C1 segment of cervical spinal cord (tissue), 14 donors: Measurements from ENCODE around the gene MYD88.
"Not testable (repeated sequence)": the region's sequence is repeated elsewhere in the genome, so short reads cannot be mapped to it uniquely, and the experiment has no call there.

Source experiments
- DNase-seq, 14 donors: peaks; one replicate each; lab custom pipeline; 2025; lab: John Stamatoyannopoulos, UW

Gene MYD88

GRCh38 chr3:38125305-38126120 lies 12.9 kb upstream of the MYD88 start:
- DNase-seq, result no peak

DNA sequence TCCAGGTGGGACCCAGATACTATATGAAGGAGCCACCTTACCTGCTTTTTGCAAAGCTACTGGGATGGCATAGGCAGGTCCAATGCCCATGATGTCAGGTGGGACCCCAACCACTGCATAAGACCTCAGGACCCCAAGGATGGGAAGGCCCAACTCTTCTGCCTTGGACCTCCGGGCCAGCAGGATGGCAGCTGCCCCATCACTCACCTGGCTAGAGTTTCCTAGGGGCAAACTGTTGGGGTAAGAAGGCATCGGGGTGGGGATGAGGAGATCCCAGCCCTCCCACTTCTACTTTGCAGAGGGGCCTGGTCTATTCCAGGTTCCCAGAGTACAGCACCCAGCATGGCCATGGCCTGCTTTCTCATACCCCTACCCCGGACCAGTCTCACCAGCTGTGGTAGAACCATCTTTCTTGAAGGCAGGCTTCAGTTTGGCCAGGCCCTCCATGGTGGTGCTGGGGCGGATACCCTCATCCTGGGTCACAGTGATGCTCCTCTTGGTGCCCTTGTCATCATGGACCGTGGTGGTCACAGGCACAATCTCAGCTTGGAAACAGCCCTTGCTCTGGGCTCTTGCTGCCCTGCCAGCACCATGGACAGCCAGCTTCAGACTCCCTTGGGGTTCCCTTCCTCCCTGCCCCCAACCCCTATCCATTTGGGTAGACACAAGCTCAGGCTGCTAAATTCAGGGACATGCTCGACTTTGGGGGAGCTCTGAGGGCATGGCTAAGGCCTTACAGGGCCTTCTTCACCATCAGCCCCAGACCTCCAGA lies 12.2 kb upstream of the MYD88 start:
- no peak for DNase-seq

- DNase-seq, result no peak
Measured at GRCh38 chr3:38127611-38128302, 10.7 kb upstream of the MYD88 start.

DNA sequence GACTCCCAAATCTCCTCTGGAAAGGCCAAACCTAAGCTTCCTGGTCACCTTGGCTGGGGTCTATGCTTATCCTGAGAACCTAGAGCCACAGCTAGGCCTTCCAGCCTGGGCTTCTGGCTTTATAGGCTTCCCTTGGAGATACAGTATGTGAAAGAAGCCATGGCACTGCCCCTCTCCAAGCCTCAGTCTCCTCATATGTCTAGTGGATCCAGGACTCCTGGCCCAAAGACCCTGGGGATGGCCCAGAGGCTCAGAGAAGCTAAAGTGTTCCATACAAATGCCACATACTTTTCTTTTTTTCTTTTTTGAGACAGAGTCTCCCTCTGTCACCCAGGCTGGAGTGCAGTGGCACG lies 10.2 kb upstream of the MYD88 start:
- no peak for DNase-seq

DNA sequence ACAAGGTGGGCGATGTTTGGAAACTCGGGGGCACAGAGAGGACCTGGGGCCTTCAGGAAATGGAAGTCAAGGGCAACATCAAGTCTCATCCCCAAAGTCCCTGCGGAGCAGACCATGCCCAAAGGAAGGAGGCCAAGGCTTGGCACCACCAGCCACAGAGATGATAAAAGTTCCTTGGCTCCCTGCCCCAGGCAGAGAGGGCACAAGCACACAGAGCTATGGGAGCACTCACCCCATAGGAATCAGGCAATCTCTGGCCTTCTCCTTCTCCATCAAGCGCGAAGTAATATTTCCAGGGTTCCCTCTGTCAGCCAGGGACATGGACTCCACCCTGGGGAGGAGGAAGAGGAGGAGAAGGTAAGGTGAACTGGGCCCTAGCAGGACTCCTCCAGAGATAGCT lies 9.4 kb upstream of the MYD88 start:
- no peak for DNase-seq

- no peak for DNase-seq
Measured at GRCh38 chr3:38130631-38131065, 7.8 kb upstream of the MYD88 start.

DNA sequence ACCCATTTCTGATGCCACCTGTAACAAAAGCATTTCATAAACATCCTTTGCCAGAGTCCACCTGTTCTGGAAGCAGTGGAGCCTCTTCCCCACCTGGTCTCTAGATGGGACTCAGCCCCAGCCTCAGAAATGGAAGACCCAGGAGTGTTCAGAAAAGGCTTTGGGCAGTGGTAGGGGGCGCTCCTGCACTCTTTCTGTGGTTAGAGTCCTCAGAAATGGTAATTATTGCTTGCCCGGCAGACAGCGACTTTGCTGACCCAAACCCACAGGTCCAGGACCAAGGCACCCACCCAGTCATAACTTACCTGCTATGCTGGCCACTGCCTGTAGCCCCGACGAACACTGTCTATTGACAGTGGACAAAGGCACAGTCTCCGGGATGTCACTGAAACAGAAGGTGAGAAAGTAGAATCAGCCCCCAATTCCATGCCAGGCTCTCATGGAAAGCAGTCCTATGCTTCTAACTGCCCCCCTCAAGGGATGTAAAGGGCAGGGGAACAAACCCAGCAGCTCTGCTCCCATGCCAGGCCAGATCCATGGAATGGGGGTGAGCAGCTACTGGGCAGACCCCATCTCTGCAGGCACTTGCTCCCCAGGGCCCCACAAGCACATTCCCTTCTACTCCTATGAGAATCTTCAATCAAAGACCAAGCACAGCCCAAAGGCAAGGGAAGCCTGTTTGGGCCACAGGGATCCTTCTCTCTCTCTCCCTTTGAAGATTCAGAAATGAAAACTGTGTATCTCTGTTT lies 6.7 kb upstream of the MYD88 start:
- no peak for DNase-seq

DNA sequence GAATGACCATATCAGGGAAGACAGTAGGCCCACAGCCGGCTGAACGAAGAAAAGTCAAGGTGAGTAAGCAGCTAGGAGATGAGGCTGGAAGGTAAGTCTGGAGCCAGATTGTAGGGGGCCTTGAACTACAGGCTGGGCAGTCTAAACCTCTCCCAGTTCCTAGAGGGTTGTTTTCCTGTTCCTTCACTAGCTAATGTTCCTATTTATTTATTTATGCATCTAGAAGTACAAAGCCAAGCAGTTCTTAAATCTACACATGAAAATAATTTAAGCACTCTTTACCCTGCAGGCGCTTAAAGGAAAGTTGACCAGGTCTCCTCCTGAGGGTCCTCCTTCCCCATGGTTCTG lies 5.3 kb upstream of the MYD88 start:
- no peak for DNase-seq

- no peak for DNase-seq
Measured at GRCh38 chr3:38133557-38134405, 4.7 kb upstream of the MYD88 start.

GRCh38 chr3:38134517-38135143 lies 3.8 kb upstream of the MYD88 start:
- DNase-seq, result not testable (repeated sequence)

- DNase-seq, result not testable (repeated sequence)
Measured at GRCh38 chr3:38135621-38136277, 2.7 kb upstream of the MYD88 start.

GRCh38 chr3:38136393-38136776 lies 2.1 kb upstream of the MYD88 start:
- no peak for DNase-seq

DNA sequence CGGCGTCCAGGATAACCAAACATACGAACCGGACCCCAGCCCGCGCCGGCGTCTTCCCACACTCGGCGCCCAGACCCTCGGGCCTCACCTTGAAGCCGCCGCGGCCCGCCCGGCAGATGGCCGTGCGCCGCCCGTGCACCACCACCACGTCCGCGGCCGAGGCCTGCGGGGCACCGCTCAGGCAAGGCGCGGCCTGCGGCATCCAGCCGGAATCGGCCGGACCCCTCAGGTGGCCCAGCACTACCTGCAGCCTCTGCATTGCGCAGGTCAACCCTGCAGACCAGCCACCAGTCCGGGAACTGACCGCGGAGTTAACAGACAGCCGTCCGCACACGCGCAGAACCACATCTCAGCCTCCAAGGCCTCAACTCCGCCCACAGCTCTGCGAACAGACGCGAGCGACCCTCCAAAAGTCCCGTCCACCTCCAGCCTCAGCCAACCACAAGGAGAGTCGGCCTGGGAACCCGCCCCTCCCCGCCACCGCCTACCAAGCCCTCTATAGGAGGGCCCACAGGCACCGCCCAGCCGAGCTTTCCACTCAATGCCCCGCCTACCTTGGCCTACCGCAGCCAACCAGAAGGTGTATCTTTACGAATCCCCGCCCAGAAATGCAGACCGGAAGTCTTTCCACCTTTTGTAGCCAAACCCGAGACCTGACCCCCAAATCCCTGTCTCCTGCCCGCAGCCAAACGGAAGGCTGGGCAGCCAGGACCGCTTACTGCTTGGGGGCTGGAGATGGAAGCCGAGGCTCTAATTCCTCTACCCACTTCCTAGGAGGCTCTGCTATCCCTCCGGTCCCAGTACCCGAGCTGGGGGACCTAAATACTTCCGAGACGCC lies 1.5 kb upstream of the MYD88 start, which contains the start of gene ACAA1:
TSS of gene ACAA1 (minus strand) at position 351 of the 838 bp plus-strand sequence. CDS start at position 259, 92 bp downstream.
- peak; percentile 86 to 100 (median 96) for DNase-seq

DNA sequence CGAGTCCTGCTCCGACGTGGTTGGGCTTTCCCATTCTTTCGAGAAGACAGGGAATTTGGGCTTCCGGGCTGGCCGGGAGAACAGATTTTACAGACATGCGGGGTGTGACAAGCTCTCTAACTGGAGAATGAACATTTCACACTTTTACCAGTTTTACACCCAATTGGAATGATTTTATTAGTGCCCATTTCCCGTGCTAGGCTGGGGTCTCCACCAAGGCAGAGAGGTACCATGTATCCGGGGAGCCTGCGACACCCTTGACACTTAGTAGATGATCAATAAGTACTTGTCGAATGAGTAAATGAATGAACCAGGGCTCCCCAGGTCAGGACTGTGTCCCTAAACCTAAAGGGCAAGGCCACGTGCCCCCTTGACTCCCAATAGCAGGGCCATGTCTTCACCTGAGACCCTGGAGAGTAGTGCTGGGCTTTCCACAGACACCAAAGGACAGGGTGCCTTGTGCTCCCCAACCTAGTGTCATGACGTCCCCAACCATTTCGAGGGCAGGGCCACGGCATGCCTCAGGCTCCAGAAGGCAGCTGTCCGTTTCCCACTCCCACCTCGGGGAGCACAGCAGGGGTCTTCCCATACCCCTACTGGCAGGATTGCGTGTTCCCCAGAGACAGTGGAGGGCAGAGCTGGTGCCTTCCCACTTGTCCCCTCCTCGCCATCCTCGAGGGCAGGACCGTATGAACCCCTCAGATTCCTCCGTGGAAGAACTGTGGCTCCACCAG lies 679 bp upstream of the MYD88 start:
- peak in 3 of 14 donors; percentile 41 to 65 (median 46) for DNase-seq

- peak in 1 of 14 donors; percentile 62 for DNase-seq
Measured at GRCh38 chr3:38139191-38139590, 730 bp downstream of the MYD88 start.

- DNase-seq, result no peak
Measured at GRCh38 chr3:38139652-38140051, 1.2 kb downstream of the MYD88 start.

DNA sequence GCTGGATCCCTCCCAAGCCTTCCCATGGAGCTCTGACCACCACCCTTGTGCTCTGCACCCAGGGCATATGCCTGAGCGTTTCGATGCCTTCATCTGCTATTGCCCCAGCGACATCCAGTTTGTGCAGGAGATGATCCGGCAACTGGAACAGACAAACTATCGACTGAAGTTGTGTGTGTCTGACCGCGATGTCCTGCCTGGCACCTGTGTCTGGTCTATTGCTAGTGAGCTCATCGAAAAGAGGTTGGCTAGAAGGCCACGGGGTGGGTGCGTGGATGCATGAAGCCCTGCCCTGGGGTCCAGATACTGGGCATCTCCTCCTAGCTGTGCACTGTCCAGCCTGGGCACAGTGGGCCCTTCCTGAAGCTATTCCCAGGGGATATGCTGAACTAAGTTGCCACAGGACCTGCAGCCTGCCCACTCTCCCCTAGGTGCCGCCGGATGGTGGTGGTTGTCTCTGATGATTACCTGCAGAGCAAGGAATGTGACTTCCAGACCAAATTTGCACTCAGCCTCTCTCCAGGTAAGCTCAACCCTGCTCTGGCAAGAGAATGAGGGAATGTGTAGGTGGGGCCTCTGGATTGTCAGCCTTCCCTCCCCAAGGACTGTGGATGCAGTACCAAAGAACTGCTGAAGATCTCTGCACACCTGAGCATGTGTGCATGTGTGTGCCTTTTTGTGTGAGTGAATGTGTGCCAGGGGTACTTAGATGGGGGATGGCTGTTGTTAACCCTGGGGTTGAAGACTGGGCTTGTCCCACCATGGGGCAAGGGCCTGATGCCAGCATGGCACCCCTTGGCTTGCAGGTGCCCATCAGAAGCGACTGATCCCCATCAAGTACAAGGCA lies 2.1 kb downstream of the MYD88 start:
- no peak for DNase-seq
